SK-N-SH treated with all-trans-retinoic acid at 6 μM for 48 hours (cell line): ENCODE data around the gene POLE4.

ENCODE experiments used
- ATAC-seq: fragments of 200-7000 bp; cut with Tn5 transposase; 3 replicates; pipeline ENCODE4 v1.9.1; 2020; ENCODE audit warnings: mild to moderate bottlenecking, moderate library complexity
- ARNTL ChIP-seq: fragments of 450-650 bp; formaldehyde crosslinking; IDR thresholded peaks from 2 replicates; pipeline ENCODE4 v1.5.0; 2020; ENCODE audit warnings: low read depth, mild to moderate bottlenecking, moderate library complexity, borderline replicate concordance
- BACH2 ChIP-seq: fragments of 250-450 bp; sonication (Bioruptor Pico); IDR thresholded peaks from 2 replicates; pipeline ENCODE4 v1.9.0; 2021; ENCODE audit warnings: mild to moderate bottlenecking, borderline replicate concordance
- ESRRG ChIP-seq: fragments of 250-450 bp; sonication (Bioruptor Pico); IDR thresholded peaks from 2 replicates; pipeline ENCODE4 v1.6.1; 2021; ENCODE audit warnings: mild to moderate bottlenecking
- ISL1 ChIP-seq: fragments of 250-450 bp; sonication (Bioruptor Pico); IDR thresholded peaks from 2 replicates; pipeline ENCODE4 v2.1.2; 2022; ENCODE audit warnings: mild to moderate bottlenecking, moderate library complexity
- OSR1 ChIP-seq: fragments of 250-450 bp; sonication (Bioruptor Pico); IDR thresholded peaks from 2 replicates; pipeline ENCODE4 v1.8.0; 2022; ENCODE audit warnings: moderate library complexity, mild to moderate bottlenecking, inconsistent platforms
- PPARA ChIP-seq: fragments of 250-450 bp; sonication (Bioruptor Pico); IDR thresholded peaks from 2 replicates; pipeline ENCODE4 v1.5.0; 2020; ENCODE audit warnings: mild to moderate bottlenecking, borderline replicate concordance
- RARB ChIP-seq: fragments of 250-450 bp; sonication (Bioruptor Pico); IDR thresholded peaks from 2 replicates; pipeline ENCODE4 v1.8.0; 2021; ENCODE audit warnings: mild to moderate bottlenecking, moderate library complexity
- SNAI2 ChIP-seq: fragments of 250-450 bp; sonication (Bioruptor Pico); IDR thresholded peaks from 2 replicates; pipeline ENCODE4 v1.5.0; 2020; ENCODE audit warnings: mild to moderate bottlenecking, moderate library complexity
- TCF4 ChIP-seq: fragments of 250-450 bp; sonication (Bioruptor Pico); IDR thresholded peaks from 2 replicates; pipeline ENCODE4 v1.8.0; 2021; ENCODE audit warnings: mild to moderate bottlenecking, moderate library complexity, borderline replicate concordance
- TOX ChIP-seq: fragments of 250-450 bp; sonication (Bioruptor Pico); IDR thresholded peaks from 2 replicates; pipeline ENCODE4 v1.8.0; 2021; ENCODE audit warnings: mild to moderate bottlenecking, moderate library complexity, borderline replicate concordance
- ZC3H10 ChIP-seq: fragments of 250-450 bp; sonication (Bioruptor Pico); IDR thresholded peaks from 2 replicates; pipeline ENCODE4 v1.5.1; 2021; ENCODE audit warnings: mild to moderate bottlenecking, moderate library complexity
- ZFP3 ChIP-seq: fragments of 250-450 bp; sonication (Bioruptor Pico); IDR thresholded peaks from 2 replicates; pipeline ENCODE4 v1.5.0; 2020; ENCODE audit warnings: mild to moderate bottlenecking, moderate library complexity
- ZFP30 ChIP-seq: fragments of 450-650 bp; formaldehyde crosslinking; IDR thresholded peaks from 2 replicates; pipeline ENCODE4 v1.5.0; 2022; ENCODE audit warnings: mild to moderate bottlenecking, moderate library complexity
- ZNF70 ChIP-seq: fragments of 450-650 bp; formaldehyde crosslinking; IDR thresholded peaks from 2 replicates; pipeline ENCODE4 v1.5.0; 2020; ENCODE audit warnings: mild to moderate bottlenecking, moderate library complexity
- ZNF8 ChIP-seq: fragments of 450-650 bp; formaldehyde crosslinking; IDR thresholded peaks from 2 replicates; pipeline ENCODE4 v1.5.0; 2020; ENCODE audit warnings: mild to moderate bottlenecking, moderate library complexity
- TF ChIP-seq, protein P1 (sequence below): fragments of 250-450 bp; sonication (Bioruptor Pico); IDR thresholded peaks from 2 replicates; pipeline ENCODE4 v1.8.0; 2021; ENCODE audit warnings: low read depth, mild to moderate bottlenecking, moderate library complexity, borderline replicate concordance
- TF ChIP-seq, protein P2 (sequence below): fragments of 250-450 bp; sonication (Bioruptor Pico); IDR thresholded peaks from 2 replicates; pipeline ENCODE4 v1.8.0; 2020; ENCODE audit warnings: mild to moderate bottlenecking, moderate library complexity, borderline replicate concordance
- TF ChIP-seq, protein P3 (sequence below): fragments of 250-450 bp; sonication (Bioruptor Pico); IDR thresholded peaks from 2 replicates; pipeline ENCODE4 v1.5.1; 2021; ENCODE audit warnings: mild to moderate bottlenecking, moderate library complexity
- TF ChIP-seq, protein P4 (sequence below): fragments of 250-450 bp; sonication (Bioruptor Pico); IDR thresholded peaks from 2 replicates; pipeline ENCODE4 v1.5.1; 2020; ENCODE audit warnings: low read depth, mild to moderate bottlenecking, moderate library complexity

Gene POLE4

GRCh38 chr2:74937221-74937880 lies 21.1 kb upstream of the POLE4 start:
- TF ChIP-seq SNAI2: no peak
- TF ChIP-seq, protein P1, sequence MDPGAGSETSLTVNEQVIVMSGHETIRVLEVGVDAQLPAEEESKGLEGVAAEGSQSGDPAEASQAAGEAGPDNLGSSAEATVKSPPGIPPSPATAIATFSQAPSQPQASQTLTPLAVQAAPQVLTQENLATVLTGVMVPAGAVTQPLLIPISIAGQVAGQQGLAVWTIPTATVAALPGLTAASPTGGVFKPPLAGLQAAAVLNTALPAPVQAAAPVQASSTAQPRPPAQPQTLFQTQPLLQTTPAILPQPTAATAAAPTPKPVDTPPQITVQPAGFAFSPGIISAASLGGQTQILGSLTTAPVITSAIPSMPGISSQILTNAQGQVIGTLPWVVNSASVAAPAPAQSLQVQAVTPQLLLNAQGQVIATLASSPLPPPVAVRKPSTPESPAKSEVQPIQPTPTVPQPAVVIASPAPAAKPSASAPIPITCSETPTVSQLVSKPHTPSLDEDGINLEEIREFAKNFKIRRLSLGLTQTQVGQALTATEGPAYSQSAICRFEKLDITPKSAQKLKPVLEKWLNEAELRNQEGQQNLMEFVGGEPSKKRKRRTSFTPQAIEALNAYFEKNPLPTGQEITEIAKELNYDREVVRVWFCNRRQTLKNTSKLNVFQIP: no peak
- TF ChIP-seq BACH2 (CRISPR knock-in tag): no peak
- TF ChIP-seq, protein P2, sequence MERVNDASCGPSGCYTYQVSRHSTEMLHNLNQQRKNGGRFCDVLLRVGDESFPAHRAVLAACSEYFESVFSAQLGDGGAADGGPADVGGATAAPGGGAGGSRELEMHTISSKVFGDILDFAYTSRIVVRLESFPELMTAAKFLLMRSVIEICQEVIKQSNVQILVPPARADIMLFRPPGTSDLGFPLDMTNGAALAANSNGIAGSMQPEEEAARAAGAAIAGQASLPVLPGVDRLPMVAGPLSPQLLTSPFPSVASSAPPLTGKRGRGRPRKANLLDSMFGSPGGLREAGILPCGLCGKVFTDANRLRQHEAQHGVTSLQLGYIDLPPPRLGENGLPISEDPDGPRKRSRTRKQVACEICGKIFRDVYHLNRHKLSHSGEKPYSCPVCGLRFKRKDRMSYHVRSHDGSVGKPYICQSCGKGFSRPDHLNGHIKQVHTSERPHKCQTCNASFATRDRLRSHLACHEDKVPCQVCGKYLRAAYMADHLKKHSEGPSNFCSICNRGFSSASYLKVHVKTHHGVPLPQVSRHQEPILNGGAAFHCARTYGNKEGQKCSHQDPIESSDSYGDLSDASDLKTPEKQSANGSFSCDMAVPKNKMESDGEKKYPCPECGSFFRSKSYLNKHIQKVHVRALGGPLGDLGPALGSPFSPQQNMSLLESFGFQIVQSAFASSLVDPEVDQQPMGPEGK: no peak
- TF ChIP-seq TCF4 (CRISPR knock-in tag): no peak
- no peak for TF ChIP-seq OSR1
- no peak for TF ChIP-seq ZNF70 (CRISPR knock-in tag)
- no peak for TF ChIP-seq ZFP30
- no peak for TF ChIP-seq PPARA (CRISPR knock-in tag)
- no peak for ATAC-seq

- no peak for ATAC-seq
- TF ChIP-seq, protein P1: no peak
- TF ChIP-seq BACH2 (CRISPR knock-in tag): no peak
- TF ChIP-seq, protein P3, sequence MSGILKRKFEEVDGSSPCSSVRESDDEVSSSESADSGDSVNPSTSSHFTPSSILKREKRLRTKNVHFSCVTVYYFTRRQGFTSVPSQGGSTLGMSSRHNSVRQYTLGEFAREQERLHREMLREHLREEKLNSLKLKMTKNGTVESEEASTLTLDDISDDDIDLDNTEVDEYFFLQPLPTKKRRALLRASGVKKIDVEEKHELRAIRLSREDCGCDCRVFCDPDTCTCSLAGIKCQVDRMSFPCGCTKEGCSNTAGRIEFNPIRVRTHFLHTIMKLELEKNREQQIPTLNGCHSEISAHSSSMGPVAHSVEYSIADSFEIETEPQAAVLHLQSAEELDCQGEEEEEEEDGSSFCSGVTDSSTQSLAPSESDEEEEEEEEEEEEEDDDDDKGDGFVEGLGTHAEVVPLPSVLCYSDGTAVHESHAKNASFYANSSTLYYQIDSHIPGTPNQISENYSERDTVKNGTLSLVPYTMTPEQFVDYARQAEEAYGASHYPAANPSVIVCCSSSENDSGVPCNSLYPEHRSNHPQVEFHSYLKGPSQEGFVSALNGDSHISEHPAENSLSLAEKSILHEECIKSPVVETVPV (CRISPR knock-in tag): no peak
- TF ChIP-seq ESRRG (CRISPR knock-in tag): no peak
- no peak for TF ChIP-seq RARB (CRISPR knock-in tag)
- TF ChIP-seq TOX (CRISPR knock-in tag): no peak
- no peak for TF ChIP-seq TCF4 (CRISPR knock-in tag)
- no peak for TF ChIP-seq ZFP3 (CRISPR knock-in tag)
- TF ChIP-seq, protein P2: no peak
- TF ChIP-seq OSR1: no peak
- TF ChIP-seq ZC3H10 (CRISPR knock-in tag): no peak
- TF ChIP-seq, protein P4, sequence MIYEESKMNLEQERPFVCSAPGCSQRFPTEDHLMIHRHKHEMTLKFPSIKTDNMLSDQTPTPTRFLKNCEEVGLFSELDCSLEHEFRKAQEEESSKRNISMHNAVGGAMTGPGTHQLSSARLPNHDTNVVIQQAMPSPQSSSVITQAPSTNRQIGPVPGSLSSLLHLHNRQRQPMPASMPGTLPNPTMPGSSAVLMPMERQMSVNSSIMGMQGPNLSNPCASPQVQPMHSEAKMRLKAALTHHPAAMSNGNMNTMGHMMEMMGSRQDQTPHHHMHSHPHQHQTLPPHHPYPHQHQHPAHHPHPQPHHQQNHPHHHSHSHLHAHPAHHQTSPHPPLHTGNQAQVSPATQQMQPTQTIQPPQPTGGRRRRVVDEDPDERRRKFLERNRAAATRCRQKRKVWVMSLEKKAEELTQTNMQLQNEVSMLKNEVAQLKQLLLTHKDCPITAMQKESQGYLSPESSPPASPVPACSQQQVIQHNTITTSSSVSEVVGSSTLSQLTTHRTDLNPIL: no peak
- TF ChIP-seq PPARA (CRISPR knock-in tag): no peak
- TF ChIP-seq SNAI2: no peak
- TF ChIP-seq ZNF8 (CRISPR knock-in tag): no peak
- no peak for TF ChIP-seq ARNTL (CRISPR knock-in tag)
- TF ChIP-seq ZNF70 (CRISPR knock-in tag): no peak
- no peak for TF ChIP-seq ISL1 (CRISPR knock-in tag)
These were observed 20.2 kb upstream of the POLE4 start for GRCh38 chr2:74938264-74938663.
